GM12878 (cell line): ENCODE results near the gene MFSD6. TPM values are rescaled to one million over a fixed set of nuclear protein-coding genes. Genes with fewer than 3 reads are reported as not detected.

Source experiments
- ATAC-seq: fragments of 200-7000 bp; cut with Tn5 transposase; 3 replicates; pipeline ENCODE4 v1.9.1; 2020; ENCODE audit warnings: mild to moderate bottlenecking, moderate library complexity
- BruUV-seq: library from RNA; stranded (reverse); fragments of 400-500 nt; replicated peaks from 2 replicates; lab custom pipeline; 2021; lab: Mats Ljungman, UMichigan
- CTCF ChIA-PET: fragments of 300-600 bp; sonication (Branson Sonifier 250); formaldehyde crosslinking; extraction: SDS; loops from one replicate; lab custom pipeline; 2021; ENCODE audit warnings: inconsistent platforms; lab: Yijun Ruan, JAX
- POLR2A ChIA-PET: fragments of 350-600 bp; formaldehyde crosslinking; extraction: SDS; loops from one replicate; lab custom pipeline; 2021; ENCODE audit warnings: inconsistent platforms; lab: Charles Lee
- RAD21 ChIA-PET: fragments of 300-600 bp; sonication (Branson Sonifier 250); formaldehyde crosslinking; loops from one replicate; lab custom pipeline; 2023; ENCODE audit warnings: antibody characterized with exemption; ENCODE audit not compliant: unreplicated experiment; lab: Charles Lee
- SMC1A ChIA-PET: fragments of 300-600 bp; sonication (Branson Sonifier 250); formaldehyde crosslinking; loops from one replicate; lab custom pipeline; 2023; ENCODE audit not compliant: unreplicated experiment, uncharacterized antibody; lab: Charles Lee
- DNase-seq: peaks from one replicate; pipeline ENCODE4 v3.0.0-alpha.2; 2011; ENCODE audit warnings: low read depth, low spot score
- FAIRE-seq: peaks from 3 replicates; lab custom pipeline; 2011; peaks lifted over from hg19 to GRCh38; lab: Jason Lieb, UNC
- H2AFZ ChIP-seq: 2 replicates; pipeline ENCODE4 v1.6.0; 2011; ENCODE audit warnings: low read depth, low read length, control low read depth; ENCODE audit not compliant: control insufficient read depth
- H3K27ac ChIP-seq: 2 replicates; pipeline ENCODE4 v1.5.1; 2011; ENCODE audit warnings: control low read depth; ENCODE audit not compliant: control insufficient read depth, insufficient read depth
- H3K27me3 ChIP-seq, 2 experiments: replicated peaks in 1 of 2; 2 replicates each; pipeline versions ENCODE4 v1.6.0 to v1.6.1; 2011; ENCODE audit warnings: low read length in 1 of 2; ENCODE audit not compliant: control insufficient read depth in 2 of 2, insufficient read depth in 2 of 2
- H3K36me3 ChIP-seq, 2 experiments: 2 replicates each; pipeline ENCODE4 v1.5.1; 2011; ENCODE audit warnings: low read length in 1 of 2; ENCODE audit not compliant: control insufficient read depth in 2 of 2, insufficient read depth in 2 of 2
- H3K4me1 ChIP-seq: 2 replicates; pipeline ENCODE4 v1.6.1; 2011; ENCODE audit warnings: mild to moderate bottlenecking, low read length, moderate library complexity, mixed read lengths; ENCODE audit not compliant: control insufficient read depth, insufficient read depth
- H3K4me2 ChIP-seq: 2 replicates; pipeline ENCODE4 v1.6.0; 2011; ENCODE audit warnings: control low read depth; ENCODE audit not compliant: control insufficient read depth, insufficient read depth
- H3K4me3 ChIP-seq: fragments of 200-600 bp; sonication (generic); 2 replicates; pipeline ENCODE4 v1.5.1; 2016
- H3K79me2 ChIP-seq: 2 replicates; pipeline ENCODE4 v1.6.0; 2011; ENCODE audit warnings: low read length; ENCODE audit not compliant: control insufficient read depth, insufficient read depth
- H3K9ac ChIP-seq: 2 replicates; pipeline ENCODE4 v1.8.0; 2011; ENCODE audit warnings: low read length, control low read depth, mixed read lengths; ENCODE audit not compliant: control insufficient read depth, insufficient read depth
- H3K9me3 ChIP-seq: replicated peaks from 3 replicates; pipeline ENCODE4 v1.5.1; 2011; ENCODE audit warnings: mild to moderate bottlenecking, low read length; ENCODE audit not compliant: control insufficient read depth, insufficient read depth
- H4K20me1 ChIP-seq: 2 replicates; pipeline ENCODE4 v1.6.0; 2011; ENCODE audit not compliant: control insufficient read depth, insufficient read depth
- BHLHE40 ChIP-seq, 2 experiments: fragments of 450-650 bp in 1 of 2; IDR thresholded peaks; 2 replicates each; pipeline ENCODE4 v1.6.1; 2011 to 2017; ENCODE audit warnings: low read depth in 2 of 2, borderline replicate concordance in 1 of 2, improper control_type of control experiment in 1 of 2, low read length in 1 of 2, mild to moderate bottlenecking in 1 of 2
- CHD1 ChIP-seq: IDR thresholded peaks from 2 replicates; pipeline ENCODE4 v1.6.1; 2012; ENCODE audit warnings: low read depth, low read length, improper control_type of control experiment
- E4F1 ChIP-seq: fragments of 450-650 bp; IDR thresholded peaks from 2 replicates; pipeline ENCODE4 v1.6.1; 2018; ENCODE audit warnings: borderline replicate concordance, mild to moderate bottlenecking; ENCODE audit not compliant: partially characterized antibody
- FOXM1 ChIP-seq: IDR thresholded peaks from 2 replicates; pipeline ENCODE4 v1.6.1; 2012; ENCODE audit warnings: low read depth, mild to moderate bottlenecking, inconsistent platforms, low read length, moderate library complexity
- GABPA ChIP-seq: IDR thresholded peaks from 2 replicates; pipeline ENCODE4 v1.6.1; 2014; ENCODE audit warnings: antibody characterized with exemption, low read depth, mild to moderate bottlenecking, inconsistent platforms
- IRF4 ChIP-seq: IDR thresholded peaks from 2 replicates; pipeline ENCODE4 v1.6.1; 2011; ENCODE audit warnings: low read depth, low read length
- POLR2AphosphoS5 ChIP-seq: IDR thresholded peaks from 2 replicates; pipeline ENCODE4 v1.6.1; 2011; ENCODE audit warnings: mild to moderate bottlenecking, low read length, inconsistent platforms
- RFX5 ChIP-seq: IDR thresholded peaks from 2 replicates; pipeline ENCODE4 v1.6.1; 2011; ENCODE audit warnings: low read depth, low read length, improper control_type of control experiment
- SMAD1 ChIP-seq: fragments of 450-650 bp; IDR thresholded peaks from 2 replicates; pipeline ENCODE4 v1.6.1; 2018; ENCODE audit warnings: mild to moderate bottlenecking, low read depth; ENCODE audit not compliant: partially characterized antibody
- SMARCA5 ChIP-seq: fragments of 450-650 bp; IDR thresholded peaks from 2 replicates; pipeline ENCODE4 v1.6.1; 2017; ENCODE audit warnings: mild to moderate bottlenecking
- WGBS: methylation state at CpG from one replicate; pipeline ENCODE4 v1.1.6; 2016; ENCODE audit warnings: low lambda C conversion rate; ENCODE audit not compliant: insufficient replicate concordance, insufficient coverage; ENCODE audit errors: missing lambda C conversion rate; 5-methylcytosine and 5-hydroxymethylcytosine counted together
- in situ Hi-C: fragments of 300-500 bp; cut with MboI; formaldehyde crosslinking; loops from 9 replicates; pipeline ENCODE4 v1.14.3; 2018; ENCODE audit warnings: mixed read lengths
- intact Hi-C: fragments of 100-400 bp; cut with micrococcal nuclease; formaldehyde crosslinking; loops from one replicate; pipeline ENCODE4 v1.14.2; 2022; ENCODE audit not compliant: unreplicated experiment
- polyA plus RNA-seq, 11 experiments: library from polyadenylated mRNA; depleted of rRNA in 4 of 11; unstranded in 6 of 11; stranded (reverse) in 5 of 11; fragments of >200 nt; fragmentation: Nextera tagmentation in 4 of 11; fragmentation: Illumina TruSeq in 1 of 11; extraction: Ambion mirVana in 4 of 11; extraction: Trizol in 1 of 11; gene quantifications; 1 replicate in 1 of 11; 2 replicates in 10 of 11; pipeline versions ENCODE4 v1.2.1 to v1.2.3, GENCODE V29; 2011 to 2016; ENCODE audit warnings: inconsistent platforms in 2 of 11, missing spikeins in 2 of 11, low read depth in 1 of 11
- total RNA-seq, 4 experiments: library from RNA; depleted of rRNA in 3 of 4; stranded (reverse); fragments of >200 nt in 3 of 4; fragmentation: Illumina TruSeq in 1 of 4; extraction: Trizol in 1 of 4; gene quantifications; 2 replicates each; pipeline versions ENCODE4 v1.2.1 to v1.2.3, GENCODE V29; 2013 to 2021

MFSD6 gene
- total and polyA plus RNA-seq, 10 of the 15 experiments (the other 5 are each of a cell fraction or from before 2014, with no cell fraction given), result 6.7 to 42.6 (median 24.2) TPM

GRCh38 chr2:190376591-190377245 is 31.4 kb upstream of the MFSD6 start:
- Histone ChIP-seq H3K4me1 (no peaks in the 10 kb centered on the region), H3K9ac (no peak overlapping the region), H2AFZ (no peak overlapping the region), H3K79me2 (no peaks in the 10 kb centered on the region), H3K4me2 (no peak overlapping the region), H3K27me3 (no peaks in the 10 kb centered on the region), H3K27ac (no peak overlapping the region), H3K36me3 (no peaks in the 10 kb centered on the region), H4K20me1 (no peaks in the 10 kb centered on the region), H3K9me3 (no peaks in the 10 kb centered on the region), H3K4me3 (no peak overlapping the region)
- no peak for TF ChIP-seq POLR2AphosphoS5
- TF ChIP-seq RFX5, result no peak
- no peak for TF ChIP-seq FOXM1
- TF ChIP-seq GABPA, result no peak
- no peak for TF ChIP-seq E4F1
- TF ChIP-seq SMAD1, result no peak
- TF ChIP-seq CHD1, result no peak
- no peak for TF ChIP-seq SMARCA5
- no peak for TF ChIP-seq IRF4
- no peak for TF ChIP-seq BHLHE40 (IDR thresholded peaks at IDR 0.05; ENCODE audit: borderline replicate concordance in 1 of 2, low read depth in 2 of 2, low read length in 1 of 2)
- DNase-seq (no peak), FAIRE-seq (no peak), ATAC-seq (no peak)
- 69% methylated on average over 3 of the region's 3 CpGs for WGBS
- RAD21 ChIA-PET, result interaction anchor here (0.5 to 0.9 kb wide), 4 partner anchors 32 to 302 kb away, joined by 3 read pairs; no protein-coding TSS in a partner anchor
- POLR2A ChIA-PET, result no interaction called here
- BruUV-seq, result no TSS peak
- in situ Hi-C loops, result no loop called here
- intact Hi-C loops, result no loop called here
- SMC1A ChIA-PET, result interaction anchor here (0.5 to 1.5 kb wide), 13 partner anchors 17 to 680 kb away, joined by 3 to 6 read pairs (median 3); no protein-coding TSS in a partner anchor
- CTCF ChIA-PET, result interaction anchor here (0.6 to 1.9 kb wide), 12 partner anchors 9 to 422 kb away, joined by 3 to 13 read pairs (median 3); no protein-coding TSS in a partner anchor
